NCI-H2171 (cell line): ENCODE data around the gene SEC31B.

Experiments
- DNase-seq: peaks from one replicate; lab custom pipeline; 2025; lab: John Stamatoyannopoulos, UW

The SEC31B gene

GRCh38 chr10:100490531-100490930 lies 29.1 kb downstream of the SEC31B start:
- no peak for DNase-seq

DNA sequence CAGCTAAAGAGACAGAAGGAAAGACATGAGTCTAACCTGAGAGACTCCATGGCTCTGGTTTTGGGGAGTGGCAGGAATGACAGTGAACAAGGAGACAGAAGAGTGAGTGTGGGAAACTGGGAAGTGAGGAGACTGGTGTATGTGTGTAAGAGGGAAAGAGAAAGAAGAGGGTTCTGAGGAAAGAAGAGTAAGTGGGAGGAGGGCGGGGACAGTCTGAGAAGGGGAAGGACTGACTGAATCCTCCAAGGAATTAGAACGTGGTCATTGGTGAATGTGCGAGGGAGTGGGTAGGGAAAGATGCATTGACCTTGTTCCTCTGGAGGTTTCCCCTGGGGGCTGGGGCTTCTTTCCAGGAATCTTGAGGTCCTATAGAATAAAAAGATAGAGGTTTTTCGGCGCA lies 30.3 kb downstream of the SEC31B start:
- no peak for DNase-seq

DNA sequence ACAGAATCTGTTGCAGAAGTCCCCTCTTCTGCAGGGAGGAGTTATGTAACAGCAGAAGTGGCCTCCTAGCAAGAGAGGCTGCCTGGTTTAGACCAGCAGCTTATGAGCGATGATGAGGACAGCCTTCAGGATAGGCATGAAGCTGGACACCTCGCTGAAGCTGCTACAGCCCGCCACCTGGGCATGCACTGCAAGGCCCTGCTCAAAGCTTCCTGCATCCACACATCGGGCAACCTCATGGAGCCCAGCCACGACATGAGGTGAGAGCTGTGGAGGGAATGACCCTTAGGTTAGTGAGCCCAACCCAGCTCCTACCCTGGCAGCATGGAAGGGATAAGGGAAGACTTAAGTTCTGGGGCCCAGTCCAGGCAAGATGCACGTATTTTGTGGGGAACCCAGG lies 32.1 kb downstream of the SEC31B start:
- no peak for DNase-seq

- no peak for DNase-seq
Measured at GRCh38 chr10:100485801-100486495, 33.7 kb downstream of the SEC31B start.

DNA sequence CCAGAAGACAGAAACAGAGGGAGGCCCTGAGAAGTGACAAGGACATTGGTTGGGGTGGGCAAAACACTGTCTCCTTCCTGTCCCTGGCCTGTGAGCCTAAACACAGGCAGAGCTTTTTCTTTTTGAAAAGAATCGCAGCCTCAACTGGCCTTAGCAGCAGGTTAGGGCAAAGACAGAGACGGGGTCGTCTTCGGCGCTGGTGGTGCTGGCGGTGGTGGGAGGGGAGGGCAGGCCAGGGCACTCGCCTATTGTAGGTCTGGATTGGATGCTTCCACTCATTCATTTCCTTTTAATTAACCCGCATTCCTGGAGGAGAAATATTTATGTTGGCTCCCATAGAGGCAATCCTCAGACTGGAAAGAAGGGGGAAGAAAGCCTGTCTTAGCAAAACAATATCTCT lies 34.3 kb downstream of the SEC31B start:
- no peak for DNase-seq

GRCh38 chr10:100483876-100484666 lies 35.6 kb downstream of the SEC31B start:
- no peak for DNase-seq

DNA sequence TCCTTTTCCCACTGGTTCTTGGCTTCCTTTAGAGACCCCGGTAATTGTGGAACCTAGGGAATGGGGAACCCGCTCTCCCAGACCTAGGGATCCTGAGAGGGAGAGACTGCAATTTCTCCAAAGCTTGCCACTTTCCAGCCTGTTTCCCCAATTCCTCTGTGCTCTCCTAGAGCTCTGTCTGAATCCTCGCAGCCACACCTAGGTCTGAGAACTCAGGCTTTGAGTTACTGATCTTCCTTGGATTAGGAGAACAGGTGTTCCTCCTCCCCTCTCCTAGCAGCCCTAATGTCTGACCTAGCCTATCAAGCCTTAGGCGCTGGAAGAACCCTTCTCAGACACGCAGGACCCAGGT lies 36.9 kb downstream of the SEC31B start:
- no peak for DNase-seq

DNA sequence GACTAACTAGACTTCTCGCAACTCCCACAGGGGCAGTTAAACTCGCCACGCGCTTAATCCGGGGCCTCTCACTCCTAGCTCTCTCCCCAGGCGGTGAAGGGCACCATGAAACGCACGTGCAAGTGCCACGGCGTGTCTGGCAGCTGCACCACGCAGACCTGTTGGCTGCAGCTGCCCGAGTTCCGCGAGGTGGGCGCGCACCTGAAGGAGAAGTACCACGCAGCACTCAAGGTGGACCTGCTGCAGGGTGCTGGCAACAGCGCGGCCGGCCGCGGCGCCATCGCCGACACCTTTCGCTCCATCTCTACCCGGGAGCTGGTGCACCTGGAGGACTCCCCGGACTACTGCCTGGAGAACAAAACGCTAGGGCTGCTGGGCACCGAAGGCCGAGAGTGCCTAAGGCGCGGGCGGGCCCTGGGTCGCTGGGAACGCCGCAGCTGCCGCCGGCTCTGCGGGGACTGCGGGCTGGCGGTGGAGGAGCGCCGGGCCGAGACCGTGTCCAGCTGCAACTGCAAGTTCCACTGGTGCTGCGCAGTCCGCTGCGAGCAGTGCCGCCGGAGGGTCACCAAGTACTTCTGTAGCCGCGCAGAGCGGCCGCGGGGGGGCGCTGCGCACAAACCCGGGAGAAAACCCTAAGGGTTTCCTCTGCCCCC lies 37.4 kb downstream of the SEC31B start:
- DNase-seq: peak; percentile 11

DNA sequence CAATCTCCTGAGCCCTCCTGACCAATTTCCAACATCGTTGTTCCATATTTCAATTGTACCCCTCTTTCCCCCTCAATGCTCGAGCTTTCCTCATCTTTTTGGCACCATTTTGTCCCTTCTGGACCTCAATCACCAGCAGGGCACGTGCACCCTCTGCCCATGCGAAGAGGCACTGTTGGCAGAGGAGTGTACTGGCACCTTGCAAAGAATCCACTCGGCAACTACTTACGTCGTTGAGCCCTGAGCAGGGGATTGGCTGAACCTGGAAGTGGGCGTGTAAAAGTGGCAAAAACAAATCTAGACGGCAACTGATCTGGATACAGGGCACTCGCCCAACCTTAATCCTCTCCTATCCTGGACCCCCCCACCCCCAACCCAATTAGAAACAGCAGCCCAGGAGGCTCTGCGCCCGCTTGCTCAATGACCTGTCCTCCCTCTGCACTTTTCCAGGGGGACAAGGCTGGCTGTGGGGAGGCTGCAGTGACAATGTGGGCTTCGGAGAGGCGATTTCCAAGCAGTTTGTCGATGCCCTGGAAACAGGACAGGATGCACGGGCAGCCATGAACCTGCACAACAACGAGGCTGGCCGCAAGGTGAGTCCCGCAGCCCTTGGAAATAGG lies 38.1 kb downstream of the SEC31B start:
- peak; percentile 45 for DNase-seq

DNA sequence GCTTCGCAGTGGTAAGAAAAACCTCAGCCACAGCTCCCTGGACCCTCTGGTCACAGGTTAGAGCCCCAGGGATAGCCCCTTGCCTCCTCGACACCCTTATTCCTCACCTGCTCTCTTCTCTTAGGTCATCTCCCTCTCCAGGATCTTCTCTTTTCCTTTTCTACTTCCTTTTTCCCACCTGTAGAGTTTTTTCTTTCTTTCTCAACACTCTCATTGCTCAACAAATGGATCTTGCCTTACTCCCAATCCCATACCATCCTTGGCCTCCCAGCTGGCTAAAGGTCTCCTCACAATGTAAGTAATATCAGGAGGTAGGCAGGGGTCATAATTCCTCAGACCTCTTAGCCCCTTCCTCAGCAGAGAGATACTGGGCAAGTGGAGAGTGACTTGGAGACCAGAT lies 39.7 kb downstream of the SEC31B start:
- no peak for DNase-seq

DNA sequence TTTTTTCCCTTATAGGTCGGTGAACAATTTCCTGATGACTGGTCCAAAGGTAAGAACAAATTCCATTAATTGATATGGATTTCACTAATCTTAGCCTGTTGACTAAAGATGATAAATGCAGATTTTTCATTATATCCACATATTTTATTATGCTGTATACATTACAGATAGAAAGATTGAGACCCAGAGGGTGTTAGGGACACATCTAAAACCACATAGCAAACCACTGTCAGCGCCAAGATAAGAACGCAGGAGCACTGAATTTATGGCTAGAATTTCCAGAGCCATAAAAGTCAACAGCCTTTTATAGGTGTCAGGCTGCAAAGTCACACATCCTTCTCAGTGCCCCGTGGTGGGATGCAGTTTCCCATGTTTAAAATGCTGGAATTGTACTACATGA lies 40.6 kb downstream of the SEC31B start:
- no peak for DNase-seq

DNA sequence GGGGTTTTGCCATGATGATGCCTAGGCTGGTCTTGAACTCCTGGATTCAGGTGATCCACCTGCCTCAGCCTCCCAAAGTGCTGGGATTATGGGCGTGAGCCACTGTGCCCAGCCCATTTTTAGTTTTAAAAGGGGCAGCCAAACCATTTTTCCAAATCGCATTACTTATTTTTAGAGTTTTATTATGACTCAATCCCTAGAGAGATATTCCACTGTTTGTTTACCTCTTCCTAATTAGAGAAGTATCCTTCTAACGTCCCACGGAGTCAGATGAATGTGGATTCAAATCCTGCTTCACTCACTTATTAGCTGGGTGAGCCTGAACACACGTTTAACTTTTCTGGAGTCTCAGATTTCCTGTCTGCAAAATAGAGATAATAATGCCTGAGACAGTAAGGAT lies 41.7 kb downstream of the SEC31B start:
- DNase-seq: no peak

DNA sequence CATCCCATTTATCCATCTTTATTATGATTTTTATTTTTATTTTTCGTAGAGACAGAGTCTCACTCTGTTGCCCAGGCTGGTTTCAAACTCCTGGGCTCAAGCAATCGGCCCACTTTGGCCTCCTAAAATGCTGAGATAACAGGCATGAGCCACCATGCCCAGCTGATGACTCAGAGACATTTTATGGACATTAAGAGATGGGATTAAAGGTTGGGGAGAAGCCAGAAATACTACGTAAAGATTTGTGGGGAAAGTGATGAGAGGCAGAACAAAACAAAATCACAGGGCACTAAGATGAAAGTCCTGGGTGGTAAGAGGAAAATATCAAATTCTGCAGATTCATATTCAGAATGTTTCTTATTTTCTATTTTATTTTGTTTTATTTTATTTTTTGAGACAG lies 49.3 kb downstream of the SEC31B start:
- DNase-seq: no peak

DNA sequence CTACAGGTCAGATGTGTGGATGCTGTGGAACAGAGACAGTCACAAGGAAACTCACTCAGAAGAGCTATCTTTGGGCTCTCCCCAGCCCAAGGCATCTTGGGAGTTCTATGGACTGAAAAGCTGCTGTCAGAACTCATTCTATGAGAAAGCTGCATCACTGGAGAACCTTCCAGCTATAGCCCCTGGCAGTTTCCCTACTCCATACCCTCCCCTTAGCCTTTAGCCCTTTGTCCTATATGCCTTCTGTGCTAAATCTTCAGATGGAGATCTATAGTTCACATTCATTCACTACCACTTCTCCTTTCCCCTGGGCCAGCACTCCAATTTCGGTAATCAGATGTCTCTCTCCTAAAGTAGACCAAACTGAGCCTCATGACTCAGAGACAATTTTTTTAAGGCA lies 49.9 kb downstream of the SEC31B start:
- no peak for DNase-seq

GRCh38 chr10:100468978-100469377 lies 50.7 kb downstream of the SEC31B start:
- no peak for DNase-seq

GRCh38 chr10:100468322-100468721 lies 51.3 kb downstream of the SEC31B start:
- no peak for DNase-seq

DNA sequence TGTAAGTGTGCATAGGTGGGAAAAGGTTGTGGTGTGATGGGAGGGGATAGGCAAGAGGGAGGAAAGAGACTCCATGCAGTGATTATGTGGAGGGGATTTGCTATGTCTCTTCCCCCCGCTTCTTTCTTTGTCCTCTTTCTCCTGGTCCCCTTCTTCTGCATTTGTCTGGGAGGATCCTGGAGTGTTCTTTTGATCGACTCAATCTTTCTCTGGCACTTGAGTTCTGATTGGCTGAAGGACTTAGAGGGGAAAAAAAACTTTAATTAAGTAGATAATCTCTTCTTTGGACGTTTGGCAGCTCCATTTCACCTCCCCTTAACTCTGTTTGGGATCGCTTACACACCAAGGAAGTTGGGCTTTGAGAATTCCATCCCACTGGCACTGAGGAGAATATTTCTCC lies 57.0 kb downstream of the SEC31B start, which contains the start of gene WNT8B:
Gene WNT8B, plus strand, starts transcription at position 301 of the 400 bp plus-strand sequence. CDS start 160 bp downstream, outside the sequence.
- no peak for DNase-seq

- no peak for DNase-seq
Measured at GRCh38 chr10:100448951-100449350, 70.7 kb downstream of the SEC31B start.

DNA sequence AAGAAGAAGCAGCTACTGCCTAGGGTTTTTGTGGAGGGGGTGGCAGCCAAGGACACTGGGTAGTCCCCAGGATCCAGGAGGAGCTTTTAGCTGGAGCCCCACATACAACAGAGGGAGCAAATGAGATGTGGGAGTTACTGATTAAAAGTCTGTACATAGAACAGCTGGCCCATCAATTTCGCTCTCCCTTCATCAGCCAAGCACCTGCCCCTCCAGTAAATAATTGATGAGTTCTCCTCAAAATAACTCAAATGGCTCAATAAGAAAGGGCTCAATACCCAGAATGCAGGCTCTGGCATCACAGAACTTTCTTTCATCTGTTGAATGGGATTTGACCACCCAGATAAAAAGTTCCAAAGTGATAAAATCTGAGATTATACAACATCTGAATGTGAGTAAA lies 72.0 kb downstream of the SEC31B start:
- DNase-seq: no peak

- DNase-seq: no peak
Measured at GRCh38 chr10:100446130-100446761, 73.4 kb downstream of the SEC31B start.

GRCh38 chr10:100442548-100442947 lies 77.1 kb downstream of the SEC31B start:
- no peak for DNase-seq

GRCh38 chr10:100438674-100439315 lies 80.9 kb downstream of the SEC31B start:
- no peak for DNase-seq
